ENCODE measurements around the gene ZNF277. TPM values are rescaled to one million over a fixed set of nuclear protein-coding genes. Genes with fewer than 3 reads are reported as not detected.

The ZNF277 gene
- total RNA-seq, 4 donors from 2014 or later: 19.5 to 27.1 (median 25.7) TPM

DNA sequence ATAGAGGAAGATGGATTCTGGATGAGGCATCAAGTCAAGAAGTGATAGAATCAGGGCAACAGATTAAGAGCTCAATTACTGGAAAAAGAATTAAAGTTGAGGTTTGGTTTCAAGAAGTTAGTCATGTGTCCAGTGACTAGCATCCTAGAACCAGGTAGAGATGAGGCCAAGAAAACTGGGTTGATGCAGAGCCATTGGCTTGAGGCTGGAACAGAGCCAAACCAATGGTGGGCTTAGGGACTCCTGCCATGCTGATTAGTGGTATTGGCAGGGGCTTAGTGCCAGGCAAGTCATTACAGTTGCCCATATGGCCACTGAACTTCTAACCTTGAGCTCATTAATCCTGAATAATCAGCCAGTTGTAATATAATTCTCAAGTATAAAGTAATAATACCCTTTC is 18.5 kb downstream of the ZNF277 start:
- no peak for DNase-seq (ENCODE audit: extremely low spot score)
- Histone ChIP-seq H3K4me1 (peaks cover 9 to 16% (median 14%) of the 10 kb centered on the region in 4 donors), H3K27ac (replicated peaks in 1 of 4) (no peak overlapping the region), H3K36me3 (no peaks in the 10 kb centered on the region), H3K27me3 (no peaks in the 10 kb centered on the region), H3K4me3 (no peak overlapping the region), H3K9me3 (no peaks in the 10 kb centered on the region)
- TF ChIP-seq, protein P1, sequence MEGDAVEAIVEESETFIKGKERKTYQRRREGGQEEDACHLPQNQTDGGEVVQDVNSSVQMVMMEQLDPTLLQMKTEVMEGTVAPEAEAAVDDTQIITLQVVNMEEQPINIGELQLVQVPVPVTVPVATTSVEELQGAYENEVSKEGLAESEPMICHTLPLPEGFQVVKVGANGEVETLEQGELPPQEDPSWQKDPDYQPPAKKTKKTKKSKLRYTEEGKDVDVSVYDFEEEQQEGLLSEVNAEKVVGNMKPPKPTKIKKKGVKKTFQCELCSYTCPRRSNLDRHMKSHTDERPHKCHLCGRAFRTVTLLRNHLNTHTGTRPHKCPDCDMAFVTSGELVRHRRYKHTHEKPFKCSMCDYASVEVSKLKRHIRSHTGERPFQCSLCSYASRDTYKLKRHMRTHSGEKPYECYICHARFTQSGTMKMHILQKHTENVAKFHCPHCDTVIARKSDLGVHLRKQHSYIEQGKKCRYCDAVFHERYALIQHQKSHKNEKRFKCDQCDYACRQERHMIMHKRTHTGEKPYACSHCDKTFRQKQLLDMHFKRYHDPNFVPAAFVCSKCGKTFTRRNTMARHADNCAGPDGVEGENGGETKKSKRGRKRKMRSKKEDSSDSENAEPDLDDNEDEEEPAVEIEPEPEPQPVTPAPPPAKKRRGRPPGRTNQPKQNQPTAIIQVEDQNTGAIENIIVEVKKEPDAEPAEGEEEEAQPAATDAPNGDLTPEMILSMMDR (IDR thresholded peaks at IDR 0.05): no peak
- TF ChIP-seq POLR2A (IDR thresholded peaks at IDR 0.05; ENCODE audit: low read depth) (no peak), POLR2AphosphoS5 (IDR thresholded peaks at IDR 0.05) (no peak), EP300 (IDR thresholded peaks at IDR 0.05) (no peak)
- intact Hi-C loops (cut with DNase I): no loop called here

DNA sequence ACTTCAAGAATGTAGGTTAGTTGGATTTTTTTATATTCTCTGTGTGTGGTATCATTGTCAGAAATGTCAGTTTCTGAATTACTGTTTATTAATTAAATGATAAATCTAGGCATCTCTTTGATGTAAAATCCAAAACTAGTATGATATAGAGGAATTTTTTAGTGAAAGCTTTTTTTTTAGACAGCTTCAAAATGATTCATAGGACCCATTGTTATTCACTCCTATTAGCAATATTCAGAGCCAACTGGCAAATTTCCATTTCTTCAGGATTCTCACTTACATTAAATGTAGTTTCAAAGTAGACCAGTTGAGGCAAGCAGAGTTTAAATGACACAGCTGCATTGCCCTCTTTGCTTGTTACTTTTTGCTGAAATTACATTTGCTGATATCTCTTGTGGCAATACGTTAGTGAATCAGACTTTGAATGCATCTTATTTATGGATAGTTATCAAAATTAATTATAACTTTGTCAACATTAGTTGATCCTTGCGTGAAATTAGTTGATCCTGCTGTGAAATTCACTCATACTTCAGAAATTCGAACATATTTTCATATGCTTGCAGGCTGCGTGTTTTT is 20.3 kb downstream of the ZNF277 start:
- no peak overlapping the region for H3K27ac ChIP-seq (replicated peaks in 1 of 4)
- DNase-seq (ENCODE audit: extremely low spot score): no peak
- whole genome bisulfite sequencing: 95% methylated on average over 4 of the region's 4 CpGs
- H3K36me3 ChIP-seq: no peaks in the 10 kb centered on the region
- TF ChIP-seq POLR2AphosphoS5 (IDR thresholded peaks at IDR 0.05) (no peak), POLR2A (IDR thresholded peaks at IDR 0.05; ENCODE audit: low read depth) (no peak), EP300 (IDR thresholded peaks at IDR 0.05) (no peak)
- TF ChIP-seq, protein P1 (IDR thresholded peaks at IDR 0.05): no peak
- H3K4me1 ChIP-seq: peaks cover 9 to 16% (median 14%) of the 10 kb centered on the region in 4 donors
- H3K27me3 ChIP-seq: no peaks in the 10 kb centered on the region
- intact Hi-C loops (cut with DNase I): no loop called here
- no peaks in the 10 kb centered on the region for H3K9me3 ChIP-seq
- H3K4me3 ChIP-seq: no peak overlapping the region

DNA sequence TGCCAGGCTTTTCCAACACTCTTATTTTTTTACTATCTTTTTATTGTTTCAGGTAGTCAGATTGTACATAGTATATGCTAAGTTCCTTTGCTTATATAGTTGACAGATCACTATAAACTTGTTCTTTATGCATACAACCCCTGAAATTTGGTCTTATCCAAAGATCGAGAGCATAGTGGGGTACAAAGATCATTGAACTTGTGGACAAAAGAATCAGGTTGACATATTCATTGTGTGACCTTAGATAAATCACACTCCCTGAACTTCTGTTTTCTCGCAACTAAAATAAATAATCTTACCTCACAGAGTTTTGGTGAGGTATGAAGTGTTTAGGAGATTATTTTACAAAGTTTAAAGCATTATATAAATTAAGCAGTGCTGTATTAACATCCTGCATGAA is 22.1 kb downstream of the ZNF277 start:
- Histone ChIP-seq H3K9me3 (no peaks in the 10 kb centered on the region), H3K4me1 (peaks cover 0 to 17% (median 12%) of the 10 kb centered on the region in 4 donors), H3K27me3 (no peaks in the 10 kb centered on the region), H3K36me3 (no peaks in the 10 kb centered on the region), H3K4me3 (no peak overlapping the region), H3K27ac (replicated peaks in 1 of 4) (no peak overlapping the region)
- DNase-seq (ENCODE audit: extremely low spot score): no peak
- 89% methylated on average over 2 of the region's 2 CpGs for WGBS
- TF ChIP-seq EP300 (IDR thresholded peaks at IDR 0.05): no peak
- no peak for TF ChIP-seq POLR2AphosphoS5 (IDR thresholded peaks at IDR 0.05)
- TF ChIP-seq, protein P1 (IDR thresholded peaks at IDR 0.05): no peak
- TF ChIP-seq POLR2A (IDR thresholded peaks at IDR 0.05; ENCODE audit: low read depth): no peak
- intact Hi-C loops (cut with DNase I): no loop called here

GRCh38 chr7:112232212-112232978 is 25.9 kb downstream of the ZNF277 start:
- Histone ChIP-seq H3K36me3 (no peaks in the 10 kb centered on the region), H3K4me3 (no peak overlapping the region), H3K27me3 (no peaks in the 10 kb centered on the region), H3K9me3 (no peaks in the 10 kb centered on the region), H3K4me1 (peaks cover 0 to 8% (median 5%) of the 10 kb centered on the region in 4 donors), H3K27ac (replicated peaks in 1 of 4) (no peak overlapping the region)
- no peak for DNase-seq (ENCODE audit: extremely low spot score)
- TF ChIP-seq POLR2A (IDR thresholded peaks at IDR 0.05; ENCODE audit: low read depth): no peak
- TF ChIP-seq, protein P1 (IDR thresholded peaks at IDR 0.05): no peak
- no peak for TF ChIP-seq POLR2AphosphoS5 (IDR thresholded peaks at IDR 0.05)
- no peak for TF ChIP-seq EP300 (IDR thresholded peaks at IDR 0.05)
- 81% methylated on average over 4 of the region's 4 CpGs for WGBS
- intact Hi-C loops (cut with DNase I): no loop called here

Measured in esophagus muscularis mucosa (tissue), 4 donors.